A549 (cell line): Measurements from ENCODE around the gene ZNF587.

ENCODE experiments used
- BHLHE40 ChIP-seq: IDR thresholded peaks from 2 replicates; pipeline ENCODE4 v1.6.1; 2012; ENCODE audit warnings: low read depth, low read length, inconsistent platforms
- CBX8 ChIP-seq: fragments of 200-600 bp; sonication (generic); IDR thresholded peaks from 2 replicates; pipeline ENCODE4 v1.6.1; 2016
- CHD2 ChIP-seq: fragments of 150-350 bp; IDR thresholded peaks from 2 replicates; pipeline ENCODE4 v1.6.1; 2014; ENCODE audit warnings: low read length; ENCODE audit not compliant: partially characterized antibody
- CTCF ChIP-seq: fragments of >200 bp; sonication (Bioruptor Twin); formaldehyde crosslinking; IDR thresholded peaks from 3 replicates; pipeline ENCODE4 v1.5.1; 2016
- HDAC2 ChIP-seq: fragments of 200-600 bp; sonication (generic); IDR thresholded peaks from 2 replicates; pipeline ENCODE4 v1.6.1; 2016
- HOXA7 ChIP-seq: fragments of 250-450 bp; sonication (Bioruptor Pico); IDR thresholded peaks from 2 replicates; pipeline ENCODE4 v1.5.0; 2020; ENCODE audit warnings: mild to moderate bottlenecking, moderate library complexity
- JUN ChIP-seq, 2 experiments: fragments of >200 bp; sonication (Bioruptor Twin); formaldehyde crosslinking; IDR thresholded peaks; 2 replicates in 1 of 2; 3 replicates in 1 of 2; pipeline ENCODE4 v1.6.1; 2016 to 2017
- MAX ChIP-seq: IDR thresholded peaks from 2 replicates; pipeline ENCODE4 v1.6.1; 2012
- POLR2A ChIP-seq: IDR thresholded peaks from 2 replicates; pipeline ENCODE4 v1.6.1; 2012; ENCODE audit warnings: mild to moderate bottlenecking, low read length
- REST ChIP-seq: fragments of 200-600 bp; sonication (generic); IDR thresholded peaks from 2 replicates; pipeline ENCODE4 v1.6.1; 2016; ENCODE audit warnings: antibody characterized with exemption, mild to moderate bottlenecking, moderate library complexity
- TP53 ChIP-seq: fragments of 250-450 bp; sonication (Bioruptor Pico); IDR thresholded peaks from 2 replicates; pipeline ENCODE4 v1.5.0; 2021; ENCODE audit warnings: mild to moderate bottlenecking, moderate library complexity

GRCh38 chr19:57888560-57889231 is 39.0 kb downstream of the ZNF587 start, which contains the start of gene ZNF814:
- TF ChIP-seq CTCF (0 out of 3 replicates have a peak, but pooled peaks have one; percentile 10), POLR2A (no peak), HOXA7 (CRISPR knock-in tag) (no peak), JUN (IDR thresholded peaks at IDR 0.05) (no peak), HDAC2 (no peak), CBX8 (no peak), TP53 (CRISPR knock-in tag) (no peak), BHLHE40 (no peak), REST (no peak), MAX (no peak; the same call in none of the 2 replicates), CHD2 (no peak)
